Gastroesophageal sphincter (tissue), 4 donors: ENCODE results near the gene SPINK9. TPM values are rescaled to one million over a fixed set of nuclear protein-coding genes. Genes with fewer than 3 reads are reported as not detected.

Experiments used
- ATAC-seq: fragments of 150-250 bp; one replicate; pipeline ENCODE4 v1.9.1; 2016; ENCODE audit warnings: mild to moderate bottlenecking, moderate library complexity
- H3K27ac ChIP-seq, 4 donors: fragments of 200-600 bp; sonication (generic) in 3 of 4; 1 replicate in 3 of 4; 2 replicates in 1 of 4; pipeline ENCODE4 v1.5.1; 2016 to 2019
- H3K27me3 ChIP-seq: fragments of 200-600 bp; sonication (generic); one replicate; pipeline ENCODE4 v1.5.1; 2019
- H3K36me3 ChIP-seq, 2 donors: fragments of 200-600 bp; sonication (generic); one replicate each; pipeline ENCODE4 v1.5.1; 2019; ENCODE audit warnings: control low read depth in 1 of 2
- H3K4me1 ChIP-seq, 3 donors: fragments of 200-600 bp; sonication (generic); 1 replicate in 2 of 3; 2 replicates in 1 of 3; pipeline ENCODE4 v1.5.1; 2016 to 2019; ENCODE audit warnings: control low read depth in 2 of 3
- H3K4me3 ChIP-seq, 2 donors: fragments of 200-600 bp; sonication (generic); one replicate each; pipeline ENCODE4 v1.5.1; 2019; ENCODE audit warnings: mild to moderate bottlenecking in 1 of 2, moderate library complexity in 1 of 2
- H3K9me3 ChIP-seq, 3 donors: fragments of 200-600 bp; sonication (generic); one replicate each; pipeline ENCODE4 v1.5.1; 2017 to 2019; ENCODE audit warnings: control low read depth in 2 of 3
- CTCF ChIP-seq, 4 experiments: fragments of 200-600 bp in 2 of 4; fragments of 450-650 bp in 2 of 4; sonication (generic) in 1 of 4; IDR thresholded peaks; one replicate each; pipeline ENCODE4 v1.5.1; 2017 to 2019; ENCODE audit warnings: antibody characterized with exemption in 4 of 4, mild to moderate bottlenecking in 2 of 4, moderate library complexity in 2 of 4
- EP300 ChIP-seq: sonication (generic); formaldehyde crosslinking; IDR thresholded peaks from one replicate; pipeline ENCODE4 v1.6.1; 2017; ENCODE audit warnings: antibody characterized with exemption, mild to moderate bottlenecking
- POLR2A ChIP-seq, 2 donors: fragments of 450-650 bp; IDR thresholded peaks; one replicate each; pipeline ENCODE4 v1.6.1; 2017; ENCODE audit warnings: antibody characterized with exemption in 2 of 2, mild to moderate bottlenecking in 2 of 2, moderate library complexity in 1 of 2
- POLR2AphosphoS5 ChIP-seq: sonication (generic); formaldehyde crosslinking; IDR thresholded peaks from one replicate; pipeline ENCODE4 v1.6.1; 2017; ENCODE audit warnings: antibody characterized with exemption
- WGBS, 2 donors: methylation state at CpG; one replicate each; pipeline ENCODE4 v1.1.5; 2018; ENCODE audit warnings: low coverage in 1 of 2; 5-methylcytosine and 5-hydroxymethylcytosine counted together
- total RNA-seq, 4 donors: library from RNA; depleted of rRNA; stranded (reverse); fragments of >200 nt; gene quantifications; one replicate each; pipeline ENCODE4 v1.1.0, GENCODE V29; 2016

SPINK9 gene
- total RNA-seq, 4 donors from 2014 or later = not detected

- Histone ChIP-seq H3K36me3 (no peaks in the 10 kb centered on the region), H3K27ac (no peak overlapping the region), H3K9me3 (no peaks in the 10 kb centered on the region), H3K27me3 (no peaks in the 10 kb centered on the region), H3K4me1 (no peaks in the 10 kb centered on the region), H3K4me3 (no peak overlapping the region)
- ATAC-seq = no peak
- WGBS, 2 donors = 73 to 78% methylated on average over 7 of the region's 7 CpGs
- TF ChIP-seq CTCF (IDR thresholded peaks at IDR 0.05) = no peak
- no peak for TF ChIP-seq POLR2A (IDR thresholded peaks at IDR 0.05)
- TF ChIP-seq EP300 = no peak
- TF ChIP-seq POLR2AphosphoS5 = no peak
Observed at GRCh38 chr5:148343603-148344487, 8.5 kb downstream of the SPINK9 start.

GRCh38 chr5:148347706-148348105 lies 12.3 kb downstream of the SPINK9 start:
- Histone ChIP-seq H3K27me3 (no peaks in the 10 kb centered on the region), H3K27ac (no peak overlapping the region), H3K4me3 (no peak overlapping the region), H3K9me3 (no peaks in the 10 kb centered on the region), H3K4me1 (no peaks in the 10 kb centered on the region), H3K36me3 (no peaks in the 10 kb centered on the region)
- TF ChIP-seq EP300 = no peak
- TF ChIP-seq POLR2A (IDR thresholded peaks at IDR 0.05) = no peak
- TF ChIP-seq CTCF (IDR thresholded peaks at IDR 0.05) = no peak
- TF ChIP-seq POLR2AphosphoS5 = no peak
- 70 to 90% methylated on average over 1 of the region's 1 CpG for WGBS, 2 donors
- no peak for ATAC-seq

- no peaks in the 10 kb centered on the region for H3K36me3 ChIP-seq
- TF ChIP-seq CTCF (IDR thresholded peaks at IDR 0.05) = no peak
- TF ChIP-seq POLR2AphosphoS5 = no peak
- TF ChIP-seq POLR2A (IDR thresholded peaks at IDR 0.05) = no peak
- no peak for TF ChIP-seq EP300
- no peak overlapping the region for H3K27ac ChIP-seq
- WGBS, 2 donors = 88 to 95% methylated on average over 1 of the region's 1 CpG
- no peaks in the 10 kb centered on the region for H3K9me3 ChIP-seq
- H3K27me3 ChIP-seq = no peaks in the 10 kb centered on the region
- no peak for ATAC-seq
- H3K4me1 ChIP-seq = no peaks in the 10 kb centered on the region
- no peak overlapping the region for H3K4me3 ChIP-seq
Observed at GRCh38 chr5:148352696-148353095, 17.3 kb downstream of the SPINK9 start.

- no peaks in the 10 kb centered on the region for H3K36me3 ChIP-seq
- H3K4me1 ChIP-seq = no peaks in the 10 kb centered on the region
- no peak overlapping the region for H3K4me3 ChIP-seq
- no peak overlapping the region for H3K27ac ChIP-seq
- TF ChIP-seq POLR2AphosphoS5 = no peak
- no peak for TF ChIP-seq CTCF (IDR thresholded peaks at IDR 0.05)
- no peak for TF ChIP-seq EP300
- TF ChIP-seq POLR2A (IDR thresholded peaks at IDR 0.05) = no peak
- H3K27me3 ChIP-seq = no peaks in the 10 kb centered on the region
- no peak for ATAC-seq
- WGBS, 2 donors = 91 to 94% methylated on average over 2 of the region's 2 CpGs
- H3K9me3 ChIP-seq = no peaks in the 10 kb centered on the region
Observed at GRCh38 chr5:148353634-148354033, 18.3 kb downstream of the SPINK9 start.

- no peak for TF ChIP-seq POLR2AphosphoS5
- no peak for TF ChIP-seq POLR2A (IDR thresholded peaks at IDR 0.05)
- TF ChIP-seq EP300 = no peak
- TF ChIP-seq CTCF (IDR thresholded peaks at IDR 0.05) = no peak
- no peak for ATAC-seq
- H3K36me3 ChIP-seq = no peaks in the 10 kb centered on the region
- no peak overlapping the region for H3K27ac ChIP-seq
- H3K4me1 ChIP-seq = no peaks in the 10 kb centered on the region
- H3K9me3 ChIP-seq = peaks cover 0 to 10% (median 0%) of the 10 kb centered on the region in 3 donors
- H3K4me3 ChIP-seq = no peak overlapping the region
- no peaks in the 10 kb centered on the region for H3K27me3 ChIP-seq
Observed at GRCh38 chr5:148364343-148364742, 29.0 kb downstream of the SPINK9 start.
